H1 (cell line): ENCODE data around the gene MCM8. TPM values are rescaled to one million over a fixed set of nuclear protein-coding genes. Genes with fewer than 3 reads are reported as not detected.

ENCODE experiments used
- CTCF ChIA-PET: fragments of 300-600 bp; sonication (Branson Sonifier 250); formaldehyde crosslinking; loops from one replicate; lab custom pipeline; 2021; ENCODE audit not compliant: partially characterized antibody; lab: Charles Lee
- POLR2A ChIA-PET: fragments of 300-600 bp; sonication (Branson Sonifier 250); formaldehyde crosslinking; loops from one replicate; lab custom pipeline; 2021; ENCODE audit warnings: inconsistent platforms; ENCODE audit not compliant: partially characterized antibody; lab: Charles Lee
- DNase-seq, 2 experiments: peaks; one replicate each; pipeline versions ENCODE4 v3.0.0 to v3.0.0-alpha.2; 2010 to 2022; ENCODE audit warnings: low spot score in 2 of 2, low read depth in 1 of 2, mixed read lengths in 1 of 2
- FAIRE-seq: peaks from 2 replicates; lab custom pipeline; 2011; peaks lifted over from hg19 to GRCh38; lab: Jason Lieb, UNC
- H2AFZ ChIP-seq: 2 replicates; pipeline ENCODE4 v1.8.1; 2012; ENCODE audit warnings: low read length, inconsistent platforms
- H2AK5ac ChIP-seq: 2 replicates; pipeline ENCODE4 v1.6.1; 2013; ENCODE audit warnings: low read depth, low read length
- H2BK120ac ChIP-seq: replicated peaks from 2 replicates; pipeline ENCODE3; 2013; ENCODE audit warnings: low read depth, low read length, inconsistent platforms
- H2BK12ac ChIP-seq: 2 replicates; pipeline ENCODE4 v1.6.1; 2013; ENCODE audit warnings: low read depth, low read length
- H2BK15ac ChIP-seq: 2 replicates; pipeline ENCODE4 v1.6.1; 2013; ENCODE audit warnings: low read length
- H2BK20ac ChIP-seq: 2 replicates; pipeline ENCODE4 v1.6.1; 2013; ENCODE audit warnings: low read length
- H2BK5ac ChIP-seq: 2 replicates; pipeline ENCODE4 v1.6.1; 2013; ENCODE audit warnings: low read depth, low read length
- H3K14ac ChIP-seq: 2 replicates; pipeline ENCODE4 v1.6.1; 2013; ENCODE audit warnings: inconsistent platforms; ENCODE audit not compliant: insufficient read length
- H3K18ac ChIP-seq: 2 replicates; pipeline ENCODE4 v1.6.1; 2013; ENCODE audit warnings: low read length; ENCODE audit errors: extremely low read depth
- H3K23ac ChIP-seq: 2 replicates; pipeline ENCODE4 v1.6.1; 2013; ENCODE audit warnings: inconsistent platforms; ENCODE audit not compliant: insufficient read length
- H3K23me2 ChIP-seq: 2 replicates; pipeline ENCODE4 v1.6.1; 2013; ENCODE audit warnings: low read depth, low read length
- H3K27ac ChIP-seq: 2 replicates; pipeline ENCODE4 v1.6.1; 2011; ENCODE audit warnings: low read depth, low read length, inconsistent platforms
- H3K27me3 ChIP-seq, 4 experiments: replicated peaks in 1 of 4; 1 replicate in 1 of 4; 2 replicates in 3 of 4; pipeline versions ENCODE4 v1.6.1 to v1.8.1; 2011 to 2013; ENCODE audit warnings: low read length in 3 of 4, mild to moderate bottlenecking in 3 of 4, inconsistent platforms in 2 of 4, mixed read lengths in 2 of 4, moderate library complexity in 1 of 4; ENCODE audit not compliant: control insufficient read depth in 3 of 4, insufficient read depth in 3 of 4; ENCODE audit errors: extremely low read depth in 1 of 4
- H3K36me3 ChIP-seq, 4 experiments: 2 replicates each; pipeline versions ENCODE4 v1.6.1 to v1.8.1; 2011 to 2013; ENCODE audit warnings: mild to moderate bottlenecking in 4 of 4, low read length in 3 of 4, moderate library complexity in 2 of 4, control low read depth in 1 of 4, inconsistent platforms in 1 of 4; ENCODE audit not compliant: insufficient read depth in 4 of 4, control insufficient read depth in 2 of 4
- H3K4ac ChIP-seq: replicated peaks from 2 replicates; pipeline ENCODE3; 2013; ENCODE audit warnings: low read length, low read depth, mixed read lengths, inconsistent platforms; ENCODE audit not compliant: insufficient read length
- H3K4me1 ChIP-seq, 4 experiments: replicated peaks in 1 of 4; 1 replicate in 1 of 4; 2 replicates in 3 of 4; pipeline versions ENCODE4 v1.6.1 to v1.8.1; 2011 to 2013; ENCODE audit warnings: low read length in 3 of 4, inconsistent platforms in 2 of 4, mixed read lengths in 1 of 4; ENCODE audit not compliant: insufficient read depth in 4 of 4, control insufficient read depth in 3 of 4
- H3K4me2 ChIP-seq, 2 experiments: 2 replicates each; pipeline versions ENCODE4 v1.6.1 to v1.8.1; 2011 to 2013; ENCODE audit warnings: low read depth in 2 of 2, low read length in 2 of 2, control low read depth in 1 of 2, inconsistent platforms in 1 of 2, mild to moderate bottlenecking in 1 of 2; ENCODE audit not compliant: insufficient read depth in 1 of 2
- H3K4me3 ChIP-seq, 4 experiments: fragments of 200-600, 300-600 bp in 1 of 4; sonication (generic), shearing (Covaris generic), sonication (Bioruptor Twin) in 1 of 4; 2 replicates each; pipeline versions ENCODE4 v1.5.1 to v1.8.1; 2011 to 2016; ENCODE audit warnings: low read length in 4 of 4, low read depth in 3 of 4, control low read depth in 2 of 4, inconsistent platforms in 2 of 4, mild to moderate bottlenecking in 2 of 4, mixed read lengths in 1 of 4, moderate library complexity in 1 of 4; ENCODE audit not compliant: insufficient read depth in 2 of 4; ENCODE audit errors: extremely low read depth in 1 of 4
- H3K56ac ChIP-seq: replicated peaks from 2 replicates; pipeline ENCODE3; 2013; ENCODE audit warnings: low read depth, mild to moderate bottlenecking, mixed read lengths, low read length, inconsistent platforms; ENCODE audit not compliant: insufficient read length
- H3K79me1 ChIP-seq: 2 replicates; pipeline ENCODE4 v1.6.1; 2013; ENCODE audit warnings: low read depth, low read length, control low read depth
- H3K79me2 ChIP-seq, 2 experiments: 2 replicates each; pipeline versions ENCODE4 v1.6.1 to v1.8.1; 2012 to 2013; ENCODE audit warnings: low read length in 2 of 2, mild to moderate bottlenecking in 2 of 2, inconsistent platforms in 1 of 2; ENCODE audit not compliant: insufficient read depth in 2 of 2, control insufficient read depth in 1 of 2
- H3K9ac ChIP-seq, 4 experiments: replicated peaks in 1 of 4; 1 replicate in 1 of 4; 2 replicates in 3 of 4; pipeline versions ENCODE4 v1.6.1 to v1.8.1; 2011 to 2013; ENCODE audit warnings: low read depth in 3 of 4, low read length in 3 of 4, control low read depth in 2 of 4, mild to moderate bottlenecking in 2 of 4, moderate library complexity in 2 of 4, inconsistent platforms in 1 of 4; ENCODE audit errors: extremely low read depth in 1 of 4
- H3K9me3 ChIP-seq, 2 experiments: 2 replicates each; pipeline versions ENCODE4 v1.6.1 to v1.8.1; 2012 to 2013; ENCODE audit warnings: mild to moderate bottlenecking in 2 of 2, moderate library complexity in 2 of 2, control low read depth in 1 of 2, inconsistent platforms in 1 of 2, low read depth in 1 of 2, low read length in 1 of 2, mixed read lengths in 1 of 2; ENCODE audit not compliant: insufficient read depth in 2 of 2
- H4K20me1 ChIP-seq, 2 experiments: replicated peaks in 1 of 2; 2 replicates each; pipeline versions ENCODE3 to v1.8.1; 2011 to 2013; ENCODE audit warnings: inconsistent platforms in 2 of 2, low read length in 2 of 2, mild to moderate bottlenecking in 1 of 2; ENCODE audit not compliant: insufficient read depth in 2 of 2, control insufficient read depth in 1 of 2
- H4K5ac ChIP-seq: 2 replicates; pipeline ENCODE4 v1.6.1; 2013; ENCODE audit warnings: low read length, low read depth, mixed read lengths, inconsistent platforms; ENCODE audit not compliant: insufficient read length
- H4K8ac ChIP-seq: 2 replicates; pipeline ENCODE4 v1.8.0; 2013; ENCODE audit warnings: mild to moderate bottlenecking, moderate library complexity, low read length, inconsistent platforms; ENCODE audit not compliant: insufficient read depth; ENCODE audit errors: extremely low read depth
- H4K91ac ChIP-seq: replicated peaks from 2 replicates; pipeline ENCODE3; 2013; ENCODE audit warnings: low read length, mixed read lengths, inconsistent platforms; ENCODE audit not compliant: insufficient read length
- CEBPB ChIP-seq: IDR thresholded peaks from 2 replicates; pipeline ENCODE4 v1.6.1; 2012; ENCODE audit warnings: low read depth, low read length
- PHF8 ChIP-seq: fragments of 200-600 bp; sonication (generic); conservative IDR thresholded peaks from 2 replicates; pipeline ENCODE4 v1.7.1; 2012; ENCODE audit warnings: low read depth, mild to moderate bottlenecking, inconsistent platforms, low read length, moderate library complexity
- SUZ12 ChIP-seq: fragments of 200-600 bp; sonication (generic); IDR thresholded peaks from 2 replicates; pipeline ENCODE4 v1.6.1; 2012; ENCODE audit warnings: mild to moderate bottlenecking, inconsistent platforms, low read length, moderate library complexity, mixed read lengths
- WGBS, 2 experiments: shearing (Covaris generic) in 1 of 2; methylation state at CpG; one replicate each; pipeline versions ENCODE4 v1.1.6 to v1.1.7; 2013 to 2015; ENCODE audit warnings: low lambda C conversion rate in 2 of 2, mixed read lengths in 2 of 2, inconsistent platforms in 1 of 2, low coverage in 1 of 2, missing lambda C conversion rate in 1 of 2; ENCODE audit not compliant: insufficient replicate concordance in 2 of 2, insufficient coverage in 1 of 2, insufficient read length in 1 of 2; ENCODE audit errors: extremely low coverage in 1 of 2, missing lambda C conversion rate in 1 of 2; 5-methylcytosine and 5-hydroxymethylcytosine counted together
- polyA plus RNA-seq, 7 experiments: library from polyadenylated mRNA; depleted of rRNA in 3 of 7; stranded (reverse) in 5 of 7; unstranded in 2 of 7; fragments of >200 nt in 5 of 7; fragments of 200-250 nt in 2 of 7; gene quantifications; 1 replicate in 5 of 7; 2 replicates in 1 of 7; 4 replicates in 1 of 7; pipeline versions ENCODE4 v1.2.1 to v1.2.3, GENCODE V29; 2011 to 2013; ENCODE audit warnings: missing spikeins in 2 of 7, mixed read lengths in 2 of 7
- total RNA-seq: library from RNA; stranded (reverse); fragmentation: NEBNext Ultra II Directional; extraction: Animal tissue kit (Norgen Biotek cat#: 25700); gene quantifications from 2 replicates; pipeline ENCODE4 v1.2.1, GENCODE V29; 2021

Gene MCM8
- total and polyA plus RNA-seq, 2 of the 8 experiments (the other 6 are each of a cell fraction or from before 2014, with no cell fraction given), result 7.1 to 31.9 TPM

DNA sequence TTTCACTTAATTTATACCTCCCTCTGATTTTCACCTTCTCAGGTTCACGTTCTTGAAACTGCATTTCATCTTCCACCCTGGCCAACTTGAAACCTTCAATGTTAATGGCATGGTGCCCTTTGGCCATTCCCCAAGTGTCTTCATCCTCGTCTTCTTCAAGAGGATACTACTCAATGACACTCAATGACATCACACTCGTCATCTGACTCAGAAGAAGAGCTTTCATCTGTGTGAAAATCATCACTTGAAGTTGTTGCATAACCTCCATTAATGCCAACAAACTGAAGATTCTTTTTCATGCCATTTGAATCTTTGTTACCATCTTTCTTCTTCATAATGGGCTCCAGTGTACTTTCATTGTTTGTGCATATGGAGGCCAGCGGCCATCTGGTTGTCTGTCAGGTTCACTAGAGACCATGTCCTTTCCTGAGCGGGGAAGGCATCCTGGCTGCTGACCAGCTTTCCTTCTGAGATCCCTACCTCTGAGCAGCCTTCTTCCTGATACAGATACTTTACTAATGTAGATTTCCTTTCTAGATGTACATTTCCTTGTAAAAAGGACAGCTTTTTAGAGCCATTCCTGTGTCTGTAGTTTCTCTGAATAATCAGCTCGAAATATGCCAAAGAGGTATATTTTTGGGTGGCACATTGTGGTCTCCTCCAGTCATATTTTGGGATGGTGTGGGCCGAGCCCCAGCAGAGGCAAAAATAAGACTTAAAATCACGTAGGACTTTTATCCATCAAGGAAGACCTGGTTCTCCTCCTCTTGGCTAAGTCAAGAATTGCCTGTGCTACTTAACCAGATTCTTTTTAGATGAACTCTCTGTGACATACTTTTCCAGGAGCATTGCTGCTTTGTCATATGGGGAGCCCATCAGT is 21.4 kb upstream of the MCM8 start:
- H3K4ac ChIP-seq, result no peak overlapping the region
- no peak overlapping the region for H3K4me2 ChIP-seq
- no peak for DNase-seq
- H3K56ac ChIP-seq, result no peak overlapping the region
- ChIA-PET POLR2A (no interaction called here), CTCF (interaction anchor here (0.6 to 1.9 kb wide), 3 partner anchors 10 to 1375 kb away, joined by 3 to 8 read pairs (median 3); no protein-coding TSS in a partner anchor)
- no peaks in the 10 kb centered on the region for H3K9me3 ChIP-seq
- no peak overlapping the region for H3K18ac ChIP-seq
- no peak overlapping the region for H4K91ac ChIP-seq
- H2BK20ac ChIP-seq, result no peak overlapping the region
- no peaks in the 10 kb centered on the region for H3K23me2 ChIP-seq
- H4K8ac ChIP-seq, result no peak overlapping the region
- H2AK5ac ChIP-seq, result no peak overlapping the region
- no peaks in the 10 kb centered on the region for H3K79me2 ChIP-seq
- no peak overlapping the region for H2BK15ac ChIP-seq
- H3K36me3 ChIP-seq, result no peaks in the 10 kb centered on the region
- H3K14ac ChIP-seq, result no peak overlapping the region
- no peak overlapping the region for H3K27ac ChIP-seq
- no peaks in the 10 kb centered on the region for H3K27me3 ChIP-seq
- no peaks in the 10 kb centered on the region for H3K79me1 ChIP-seq
- 0 out of 7 replicates have a peak, but pooled peaks cover 0 to 1% (median 0%) of the 10 kb centered on the region in 4 experiments for H3K4me1 ChIP-seq
- no peaks in the 10 kb centered on the region for H4K20me1 ChIP-seq
- H2BK12ac ChIP-seq, result no peak overlapping the region
- H2AFZ ChIP-seq, result no peak overlapping the region
- no peak overlapping the region for H3K9ac ChIP-seq
- H3K4me3 ChIP-seq, result no peak overlapping the region
- H2BK5ac ChIP-seq, result no peak overlapping the region
- WGBS, 2 experiments, result 88% methylated on average over 8 of the region's 8 CpGs; no CpG with 5 or more reads in 1 of the 2 experiments
- no peak for FAIRE-seq
- H4K5ac ChIP-seq, result no peak overlapping the region
- H3K23ac ChIP-seq, result no peak overlapping the region
- no peak overlapping the region for H2BK120ac ChIP-seq
- TF ChIP-seq SUZ12 (no peak), PHF8 (no peak), CEBPB (no peak)
